Raji (cell line): ENCODE measurements around the gene MCHR2.

Experiments used
- POLR2A ChIP-seq: IDR thresholded peaks from 2 replicates; pipeline ENCODE4 v1.6.1; 2011; ENCODE audit warnings: low read depth, low read length, control low read depth; ENCODE audit not compliant: insufficient read depth

Gene MCHR2, protein sequence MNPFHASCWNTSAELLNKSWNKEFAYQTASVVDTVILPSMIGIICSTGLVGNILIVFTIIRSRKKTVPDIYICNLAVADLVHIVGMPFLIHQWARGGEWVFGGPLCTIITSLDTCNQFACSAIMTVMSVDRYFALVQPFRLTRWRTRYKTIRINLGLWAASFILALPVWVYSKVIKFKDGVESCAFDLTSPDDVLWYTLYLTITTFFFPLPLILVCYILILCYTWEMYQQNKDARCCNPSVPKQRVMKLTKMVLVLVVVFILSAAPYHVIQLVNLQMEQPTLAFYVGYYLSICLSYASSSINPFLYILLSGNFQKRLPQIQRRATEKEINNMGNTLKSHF

DNA sequence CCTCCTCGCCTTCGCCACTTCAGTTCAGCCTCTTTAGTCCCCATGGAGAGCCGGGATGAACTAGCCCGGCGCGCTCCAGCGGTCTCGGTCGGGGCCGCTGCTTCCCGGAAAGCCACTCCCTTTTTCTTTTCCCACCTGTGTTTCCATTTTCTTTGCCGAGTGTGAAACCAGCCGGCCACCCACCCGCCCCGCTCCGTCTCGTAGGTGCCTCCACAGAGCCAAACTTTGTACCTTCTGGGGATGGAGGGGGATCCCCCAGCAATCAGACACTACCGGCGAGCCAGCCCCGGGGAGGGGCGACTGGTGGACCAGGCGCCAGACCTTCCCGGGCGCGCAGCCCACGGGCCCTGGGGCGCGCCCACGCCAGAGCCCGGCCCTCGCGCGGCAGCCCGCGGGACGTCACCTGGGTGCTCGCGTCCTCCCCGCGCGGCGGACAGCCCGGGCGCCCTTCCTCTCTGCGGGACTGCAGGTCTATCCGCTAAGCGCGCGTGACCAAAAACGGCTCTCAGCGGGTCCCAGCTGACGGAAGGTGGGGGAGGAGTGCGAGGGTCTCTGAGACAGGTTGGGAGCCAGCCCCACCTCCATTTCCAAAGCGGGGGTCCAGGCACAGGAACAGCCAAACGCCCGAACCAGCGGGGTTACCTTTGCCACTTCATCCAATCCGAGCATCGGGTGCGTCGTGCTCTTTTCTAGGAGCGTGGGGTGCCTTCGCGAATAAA lies at the start of gene MCHR2:
TSS of gene MCHR2 (minus strand) at position 691 of the 719 bp plus-strand sequence. CDS start 38,076 bp downstream, outside the sequence.
- no peak for TF ChIP-seq POLR2A

DNA sequence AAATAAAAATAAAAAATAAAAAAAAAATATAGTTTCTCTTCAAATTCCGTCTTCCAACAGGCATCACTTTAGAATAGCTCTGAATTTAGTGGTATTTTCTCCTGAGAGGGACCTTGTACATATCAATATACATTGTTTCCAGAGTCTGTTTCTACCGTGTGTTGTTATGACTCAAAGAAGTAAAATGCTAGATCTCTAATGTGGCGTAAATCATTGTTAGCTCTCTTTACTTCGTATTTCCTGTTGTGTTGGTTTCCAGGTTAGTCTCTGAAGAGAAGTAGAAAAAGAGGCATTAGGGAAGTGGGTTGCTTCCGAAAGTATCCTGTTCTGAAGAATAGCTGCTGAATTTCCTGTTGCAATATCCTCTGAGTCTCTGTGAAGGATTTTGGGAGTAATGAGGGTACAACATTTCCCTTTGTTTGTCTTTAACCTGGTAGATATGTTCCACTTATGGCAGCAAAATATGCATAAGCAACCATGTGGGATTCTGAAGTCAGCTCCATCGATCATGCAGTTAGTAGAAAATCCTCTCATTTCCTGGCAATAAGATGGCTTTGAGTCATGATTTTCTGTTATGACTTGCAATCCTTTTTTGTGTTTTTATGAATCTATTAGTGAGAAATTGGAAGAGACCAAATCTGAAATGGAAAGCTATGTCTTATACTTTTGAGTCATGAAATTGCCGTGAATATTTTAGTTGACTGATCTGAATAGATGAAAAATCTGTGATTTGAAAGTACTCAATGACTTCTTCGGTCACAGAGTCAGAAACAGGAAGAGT lies 42.0 kb upstream of the MCHR2 start:
- TF ChIP-seq POLR2A = no peak

DNA sequence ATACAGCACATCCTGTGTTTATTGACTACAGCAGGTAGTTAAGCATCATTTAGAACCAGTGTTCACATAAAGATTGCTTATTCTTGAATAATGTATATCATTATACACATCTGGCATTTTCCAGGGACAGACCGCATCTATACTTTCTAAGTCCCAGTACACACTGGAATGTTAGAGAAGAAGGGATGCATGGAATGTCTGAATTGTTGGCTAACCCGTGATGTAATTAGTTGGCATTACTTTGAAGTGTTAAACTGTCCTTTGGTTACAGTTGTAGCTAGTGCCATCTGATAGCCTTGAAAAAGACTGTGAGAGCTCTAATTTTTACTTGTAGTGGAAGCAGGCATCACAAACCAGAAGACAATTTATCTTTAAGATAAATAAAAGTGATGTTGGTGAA lies 29.8 kb upstream of the MCHR2 start:
- TF ChIP-seq POLR2A = no peak

DNA sequence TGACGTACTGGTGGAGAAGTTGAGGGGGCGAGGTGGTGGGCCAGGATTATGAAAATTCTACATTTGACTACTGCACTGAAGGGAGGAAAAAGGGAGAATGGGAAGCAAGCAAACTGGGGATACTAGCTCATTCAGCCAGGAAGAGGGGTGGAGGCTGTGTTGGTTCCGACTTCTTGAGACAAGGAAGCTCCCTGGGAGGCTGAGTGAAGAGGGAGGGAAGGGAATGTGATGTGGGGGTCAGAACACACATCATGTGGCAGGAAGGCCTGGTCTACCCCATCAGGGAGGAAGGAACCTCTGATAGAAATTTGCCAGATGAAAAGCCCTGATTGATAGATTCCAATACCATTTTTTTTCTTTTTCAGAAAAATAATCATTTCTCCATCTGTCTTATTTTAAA lies 28.8 kb upstream of the MCHR2 start:
- TF ChIP-seq POLR2A = no peak

DNA sequence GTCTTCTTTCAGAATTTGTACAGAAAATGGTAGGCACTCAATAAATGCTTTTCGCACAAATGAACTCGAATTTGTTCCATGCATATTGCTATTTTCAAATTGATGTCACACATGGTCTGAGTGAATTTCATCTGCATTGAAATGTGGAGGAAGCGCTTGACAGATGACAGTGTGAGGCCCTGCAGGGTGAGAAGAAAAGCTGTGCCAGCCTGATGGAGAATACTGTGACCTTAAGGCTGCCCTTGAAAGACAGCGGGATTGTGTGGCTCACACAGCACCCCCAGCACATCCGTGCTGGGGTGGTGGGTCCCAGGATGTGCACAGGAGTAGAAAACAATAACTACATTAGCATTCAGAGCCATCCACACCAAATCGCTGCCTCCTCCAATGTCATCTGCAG lies 14.8 kb upstream of the MCHR2 start:
- TF ChIP-seq POLR2A = no peak

DNA sequence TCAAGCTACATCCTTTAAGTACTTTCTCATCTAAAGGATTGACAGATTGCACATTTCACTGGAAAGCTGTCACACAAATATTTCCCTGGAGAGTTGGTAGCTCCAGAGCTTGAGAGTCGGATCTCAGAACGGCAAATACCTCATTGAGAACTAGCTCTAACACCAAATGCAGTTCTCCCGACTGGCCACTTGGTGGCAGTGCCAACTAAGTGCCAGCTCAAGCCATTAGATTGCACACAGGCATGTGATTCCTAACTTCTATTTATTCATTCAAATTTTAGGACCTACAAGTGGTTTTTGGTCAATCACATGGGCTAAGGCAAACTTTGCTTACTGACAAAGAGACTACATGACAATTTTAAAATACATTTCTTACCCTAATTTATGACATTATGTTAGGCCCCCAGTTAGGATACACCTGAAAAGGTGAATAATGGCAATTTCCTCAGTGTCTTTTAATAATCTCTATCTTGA lies 7.9 kb upstream of the MCHR2 start:
- TF ChIP-seq POLR2A = no peak

DNA sequence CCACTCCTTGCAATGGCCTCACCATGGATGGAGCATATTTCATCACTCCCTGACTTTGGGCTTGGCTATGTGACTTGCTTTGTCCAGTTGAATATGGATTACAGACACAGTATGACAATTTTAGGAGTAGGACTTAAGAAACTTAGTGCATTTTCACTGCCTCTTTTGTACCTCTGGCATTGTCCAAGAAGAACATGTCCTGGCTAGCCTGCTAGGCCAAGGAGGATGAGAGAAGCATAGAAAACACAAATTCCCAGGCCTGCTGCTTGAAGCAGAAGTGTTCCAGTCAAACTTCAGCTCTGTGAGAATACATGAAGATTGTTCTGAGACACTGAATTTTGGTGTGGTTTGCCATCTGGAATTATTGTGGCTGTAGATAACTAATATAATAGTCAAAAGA lies 3.1 kb upstream of the MCHR2 start:
- no peak for TF ChIP-seq POLR2A

DNA sequence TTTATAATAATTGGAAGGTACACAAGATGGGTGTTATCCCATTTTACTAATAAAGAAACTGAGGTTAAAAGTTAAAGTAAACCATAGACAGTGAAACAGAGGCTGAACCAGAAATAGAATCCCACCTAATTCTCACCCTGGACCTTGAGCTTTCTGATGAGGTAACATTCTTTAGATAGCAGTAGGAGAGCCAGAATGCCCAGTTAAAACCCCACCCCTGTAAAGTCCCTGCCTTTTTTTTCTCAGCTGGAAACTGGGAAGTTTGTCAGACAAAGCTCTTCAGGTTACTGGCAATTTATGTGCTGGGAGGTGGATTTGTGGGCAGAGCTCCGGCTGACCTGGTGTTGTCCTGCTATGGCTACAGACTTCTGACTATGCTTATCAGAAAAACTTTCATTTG lies 1.9 kb upstream of the MCHR2 start:
- no peak for TF ChIP-seq POLR2A

DNA sequence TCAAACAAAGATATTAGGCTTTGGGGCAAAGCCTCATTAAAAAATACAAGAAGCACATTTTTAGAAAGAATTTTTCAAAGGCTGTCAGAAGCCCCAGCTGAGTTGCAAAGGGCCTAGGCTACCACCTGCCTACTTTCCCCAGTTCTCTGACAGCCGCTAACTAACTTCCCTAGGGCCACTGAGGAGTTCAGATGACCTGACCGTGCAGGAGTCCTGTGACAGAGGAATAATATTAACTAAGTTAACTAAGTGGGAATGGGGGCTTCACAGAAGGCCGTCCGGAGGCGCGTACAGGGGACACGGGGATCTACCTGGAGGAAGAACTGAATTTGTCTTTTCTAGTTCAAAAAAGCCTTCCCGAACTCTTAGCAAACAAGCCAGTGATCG lies 884 bp downstream of the MCHR2 start:
- TF ChIP-seq POLR2A = no peak

DNA sequence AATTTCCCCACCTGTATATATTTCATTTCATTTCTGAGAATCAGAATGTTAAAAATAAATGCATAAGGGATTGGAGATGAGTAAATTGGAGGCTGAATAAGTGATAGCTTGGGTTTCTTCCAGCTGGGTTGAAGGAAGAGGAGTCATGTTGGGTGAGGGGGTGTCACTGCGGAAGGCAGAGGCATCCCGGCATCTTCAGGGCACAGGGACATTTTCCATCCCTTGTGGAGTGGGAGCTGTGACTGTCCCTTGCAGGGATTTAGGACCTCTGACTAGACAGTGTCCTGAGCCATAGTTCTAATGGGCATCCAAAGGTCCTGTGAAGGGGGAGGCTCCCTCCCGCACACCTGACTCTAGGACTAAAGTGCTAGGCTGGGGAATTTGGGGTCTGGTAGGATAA lies 2.1 kb downstream of the MCHR2 start:
- no peak for TF ChIP-seq POLR2A

DNA sequence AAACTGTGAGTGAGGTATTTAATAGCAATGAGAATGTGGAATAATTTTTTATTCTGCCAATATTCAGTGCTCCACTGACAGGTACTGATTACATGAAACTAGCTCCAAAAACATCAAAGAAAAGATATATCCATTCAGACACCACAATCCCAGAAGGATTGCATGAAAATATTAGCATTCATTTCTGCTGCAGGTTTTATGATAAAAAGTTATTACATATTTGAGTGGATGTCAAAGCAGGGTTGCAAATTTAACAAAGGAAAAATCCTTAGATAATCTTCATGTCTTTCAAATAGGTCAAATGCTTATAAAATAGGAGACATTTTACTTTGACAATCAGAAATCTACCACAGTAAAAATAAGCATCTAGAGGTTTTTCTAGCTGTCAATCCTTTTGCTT lies 13.3 kb downstream of the MCHR2 start:
- no peak for TF ChIP-seq POLR2A

DNA sequence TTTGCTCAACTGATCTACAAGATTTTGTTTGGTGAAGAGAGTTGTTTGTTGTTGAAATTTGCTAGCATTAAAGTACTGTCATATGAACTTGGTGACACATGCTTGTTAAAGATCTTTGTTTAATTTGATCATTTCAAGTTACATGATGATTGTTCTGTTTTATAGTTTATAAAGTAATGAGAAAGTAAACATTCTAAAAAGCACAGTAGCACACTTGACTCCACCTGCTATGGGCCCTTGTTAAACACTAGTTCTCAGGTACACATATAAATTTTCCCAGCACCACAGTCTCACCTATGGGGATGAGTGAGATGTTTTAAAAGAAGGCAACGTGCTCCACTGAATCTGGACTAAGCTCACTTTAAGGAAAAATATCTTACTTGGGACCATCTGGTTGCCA lies 14.1 kb downstream of the MCHR2 start:
- TF ChIP-seq POLR2A = no peak

DNA sequence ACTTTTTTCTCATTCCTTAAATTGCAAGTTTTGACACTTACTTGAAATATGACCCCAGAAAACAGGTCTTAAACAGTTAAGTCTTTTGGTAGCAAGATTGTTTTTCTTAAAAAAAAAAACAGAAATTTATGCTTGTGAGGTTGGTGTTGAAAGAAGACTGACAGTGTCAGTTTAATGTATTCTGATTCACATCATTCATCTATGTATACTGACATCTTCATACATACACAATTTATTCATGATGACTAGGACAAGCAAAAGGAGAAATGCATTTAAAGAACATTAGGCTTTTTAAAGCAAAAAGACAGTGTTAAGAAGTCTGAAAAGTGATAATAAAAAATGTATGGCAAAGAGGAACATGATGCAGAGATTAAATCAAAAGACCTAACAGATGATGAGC lies 27.0 kb downstream of the MCHR2 start:
- TF ChIP-seq POLR2A = no peak

DNA sequence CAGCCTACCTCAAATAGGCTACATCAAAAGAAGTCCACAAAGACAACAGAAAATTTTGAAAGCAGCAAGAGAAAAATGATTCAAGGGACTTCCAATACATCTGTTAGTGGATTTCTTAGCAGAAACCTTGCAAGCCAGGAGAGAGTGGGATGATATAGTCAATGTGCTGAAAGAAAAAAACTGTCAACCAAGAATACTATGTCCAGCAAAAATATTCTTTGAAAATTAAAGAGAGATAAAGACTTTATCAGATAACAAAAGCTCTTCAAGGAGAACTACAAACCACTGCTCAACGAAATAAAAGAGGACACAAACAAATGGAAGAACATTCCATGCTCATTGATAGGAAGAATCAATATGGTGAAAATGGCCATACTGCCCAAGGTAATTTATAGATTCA lies 34.0 kb downstream of the MCHR2 start:
- no peak for TF ChIP-seq POLR2A

DNA sequence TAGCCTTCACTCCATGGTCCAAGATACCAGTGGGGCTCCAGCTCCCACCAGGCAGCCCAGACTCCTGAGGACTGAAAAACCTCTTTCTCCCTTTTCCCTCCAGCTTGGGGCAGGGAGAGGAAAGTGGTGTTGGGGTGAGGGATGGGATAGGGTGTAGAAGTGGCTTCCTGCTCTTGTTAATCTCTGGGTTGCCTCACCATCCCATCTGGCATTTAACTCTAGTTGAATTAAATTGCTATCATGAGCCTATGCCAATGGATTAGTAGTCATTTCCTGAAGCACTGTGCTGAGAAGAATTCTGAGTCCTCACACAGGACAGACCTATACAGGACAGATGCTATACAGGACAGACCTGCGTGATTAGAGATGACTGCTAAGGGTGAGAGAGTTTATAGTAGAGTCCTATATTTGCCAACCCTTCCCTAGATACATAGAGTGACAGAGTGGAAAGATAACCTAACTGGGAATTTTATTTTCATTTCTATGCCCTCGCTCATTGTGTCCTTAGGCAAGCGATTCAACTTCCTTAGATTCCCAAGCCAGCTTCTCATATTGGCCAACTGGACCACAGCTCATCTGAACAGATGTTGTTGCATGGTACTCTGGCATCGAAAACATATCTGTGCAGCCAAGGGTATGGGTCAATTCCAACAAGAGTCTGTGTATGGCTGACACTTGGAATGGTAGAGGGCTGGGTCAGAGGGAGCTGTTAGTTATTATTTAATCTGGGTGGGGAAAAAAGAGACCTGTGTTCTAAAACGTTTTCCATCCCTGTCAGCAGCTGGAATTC lies 42.8 kb downstream of the MCHR2 start:
- TF ChIP-seq POLR2A = no peak

DNA sequence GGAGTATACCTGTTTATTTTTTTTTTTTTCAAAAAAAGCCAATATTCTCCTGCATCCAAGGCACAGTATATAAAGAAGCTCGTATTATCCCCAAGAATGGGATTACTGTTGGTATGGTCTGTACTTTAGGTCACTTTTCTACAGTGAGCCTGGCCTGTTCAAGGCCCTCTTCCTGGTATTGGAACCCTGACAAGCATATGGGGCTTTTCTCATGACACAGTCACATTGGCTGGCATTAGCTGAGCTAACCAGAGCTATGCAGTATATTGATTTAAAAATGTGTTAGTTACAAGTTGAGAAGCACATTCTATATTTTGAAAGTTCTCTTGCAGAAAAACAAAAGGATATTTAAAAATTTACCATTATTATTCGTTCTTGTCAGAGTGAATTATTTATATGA lies 48.0 kb downstream of the MCHR2 start:
- TF ChIP-seq POLR2A = no peak

DNA sequence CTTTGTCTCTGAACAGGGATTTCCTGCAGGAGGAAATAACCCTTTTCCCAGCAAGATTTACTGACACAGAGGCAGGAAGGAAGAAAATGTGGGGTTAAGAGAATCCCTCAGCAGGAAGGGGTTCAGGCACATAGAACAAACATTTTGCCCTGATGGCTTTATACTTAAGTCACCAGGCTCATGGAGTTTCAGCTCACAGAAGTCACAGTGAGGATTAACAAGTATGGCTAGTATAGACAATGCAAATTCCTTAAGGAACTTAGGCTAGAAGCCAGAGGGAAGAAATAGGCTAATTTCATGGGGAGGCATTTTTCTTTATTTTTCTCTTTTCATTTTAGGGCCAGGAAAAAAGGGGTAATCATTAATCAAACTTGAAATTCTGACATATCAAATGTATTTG lies 50.2 kb downstream of the MCHR2 start:
- no peak for TF ChIP-seq POLR2A
